ENCODE measurements around the gene CRYM.

Gene CRYM

DNA sequence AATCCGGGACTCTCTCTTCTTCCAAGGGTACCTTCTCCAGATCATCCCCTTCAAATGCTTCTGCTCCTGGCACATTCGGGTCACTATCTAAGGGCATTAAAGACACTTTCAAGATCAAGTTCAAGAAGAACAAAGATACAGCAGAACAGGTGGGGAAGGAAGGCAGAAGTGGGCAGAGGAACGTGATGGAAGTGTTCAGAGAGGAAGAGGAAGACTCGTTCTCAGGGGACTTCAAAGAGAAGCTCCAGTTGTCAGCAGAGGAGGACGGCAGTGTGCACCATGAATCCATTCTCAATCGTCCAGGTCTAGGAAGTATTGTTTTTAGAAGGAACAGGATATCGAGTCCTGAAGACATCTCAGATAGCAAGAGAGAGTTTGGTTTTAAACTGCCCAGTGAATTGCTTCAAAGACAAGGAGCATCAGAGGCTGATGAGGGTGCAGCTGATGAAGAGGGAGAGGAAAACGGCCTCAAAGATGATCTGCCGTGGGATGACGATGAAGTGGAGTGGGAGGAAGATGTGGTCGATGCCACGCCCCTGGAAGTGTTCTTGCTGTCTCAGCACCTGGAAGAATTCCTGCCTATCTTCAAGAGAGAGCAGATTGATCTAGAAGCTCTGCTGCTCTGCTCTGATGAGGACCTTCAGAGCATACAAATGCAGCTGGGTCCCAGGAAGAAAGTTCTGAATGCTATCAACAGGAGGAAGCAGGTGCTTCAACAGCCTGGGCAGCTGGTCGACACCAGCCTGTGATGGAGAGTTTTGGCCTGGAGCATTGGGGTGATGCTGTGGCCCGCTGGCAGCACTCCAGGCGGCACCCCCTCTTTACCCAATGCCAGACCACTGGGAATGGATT, 27.8 kb downstream of the CRYM start:
- TF ChIP-seq POLR2AphosphoS5 (IDR thresholded peaks at IDR 0.05; ENCODE audit: low read depth, low read length): no peak

DNA sequence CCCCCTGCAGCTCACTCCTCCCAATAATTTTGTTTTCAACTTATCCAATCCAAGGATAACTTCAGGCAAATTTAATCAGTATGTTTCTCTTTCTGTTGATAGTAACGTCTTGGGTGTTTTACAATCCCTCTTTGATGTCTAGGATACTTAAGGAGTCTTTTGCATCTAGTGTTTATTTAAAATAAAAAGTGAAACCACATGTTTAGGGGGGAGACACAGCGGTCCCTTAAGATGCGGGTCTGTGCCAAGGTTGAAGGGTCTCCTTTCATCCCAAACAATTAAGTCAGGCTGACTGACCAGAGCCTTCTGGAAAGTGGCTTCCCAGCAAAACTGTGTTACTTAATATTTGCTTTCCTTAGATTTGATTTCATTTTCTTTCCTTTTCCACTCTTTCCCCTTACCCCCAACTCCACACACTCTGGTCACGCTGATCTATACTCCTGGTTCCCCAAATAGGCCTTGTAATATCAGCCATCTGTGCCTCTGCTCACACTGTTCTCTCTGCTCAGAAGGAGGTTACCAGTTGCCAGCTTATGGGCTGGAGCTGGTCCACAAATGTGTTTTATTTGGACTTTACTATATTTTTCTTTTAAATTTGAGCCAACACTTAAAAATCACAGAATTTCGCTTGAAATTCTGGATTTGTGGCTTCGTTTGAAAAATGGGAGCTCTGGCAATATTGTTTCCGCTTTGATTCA, 33.4 kb downstream of the CRYM start:
- TF ChIP-seq SIN3A (IDR thresholded peaks at IDR 0.05; ENCODE audit: borderline replicate concordance, insufficient read depth, low read length): no peak
- no peak for TF ChIP-seq FOXP2 (optimal IDR thresholded peaks at IDR 0.05; ENCODE audit: borderline replicate concordance, extremely low read depth, extremely low read length, insufficient read depth)
- TF ChIP-seq, protein P1, sequence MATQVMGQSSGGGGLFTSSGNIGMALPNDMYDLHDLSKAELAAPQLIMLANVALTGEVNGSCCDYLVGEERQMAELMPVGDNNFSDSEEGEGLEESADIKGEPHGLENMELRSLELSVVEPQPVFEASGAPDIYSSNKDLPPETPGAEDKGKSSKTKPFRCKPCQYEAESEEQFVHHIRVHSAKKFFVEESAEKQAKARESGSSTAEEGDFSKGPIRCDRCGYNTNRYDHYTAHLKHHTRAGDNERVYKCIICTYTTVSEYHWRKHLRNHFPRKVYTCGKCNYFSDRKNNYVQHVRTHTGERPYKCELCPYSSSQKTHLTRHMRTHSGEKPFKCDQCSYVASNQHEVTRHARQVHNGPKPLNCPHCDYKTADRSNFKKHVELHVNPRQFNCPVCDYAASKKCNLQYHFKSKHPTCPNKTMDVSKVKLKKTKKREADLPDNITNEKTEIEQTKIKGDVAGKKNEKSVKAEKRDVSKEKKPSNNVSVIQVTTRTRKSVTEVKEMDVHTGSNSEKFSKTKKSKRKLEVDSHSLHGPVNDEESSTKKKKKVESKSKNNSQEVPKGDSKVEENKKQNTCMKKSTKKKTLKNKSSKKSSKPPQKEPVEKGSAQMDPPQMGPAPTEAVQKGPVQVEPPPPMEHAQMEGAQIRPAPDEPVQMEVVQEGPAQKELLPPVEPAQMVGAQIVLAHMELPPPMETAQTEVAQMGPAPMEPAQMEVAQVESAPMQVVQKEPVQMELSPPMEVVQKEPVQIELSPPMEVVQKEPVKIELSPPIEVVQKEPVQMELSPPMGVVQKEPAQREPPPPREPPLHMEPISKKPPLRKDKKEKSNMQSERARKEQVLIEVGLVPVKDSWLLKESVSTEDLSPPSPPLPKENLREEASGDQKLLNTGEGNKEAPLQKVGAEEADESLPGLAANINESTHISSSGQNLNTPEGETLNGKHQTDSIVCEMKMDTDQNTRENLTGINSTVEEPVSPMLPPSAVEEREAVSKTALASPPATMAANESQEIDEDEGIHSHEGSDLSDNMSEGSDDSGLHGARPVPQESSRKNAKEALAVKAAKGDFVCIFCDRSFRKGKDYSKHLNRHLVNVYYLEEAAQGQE (IDR thresholded peaks at IDR 0.05; ENCODE audit: insufficient read depth in 1 of 2, low read depth in 2 of 2, low read length in 2 of 2): no peak
- no peak for TF ChIP-seq POLR2AphosphoS5 (IDR thresholded peaks at IDR 0.05; ENCODE audit: low read depth, low read length)
- no peak for TF ChIP-seq TAF1 (IDR thresholded peaks at IDR 0.05; ENCODE audit: borderline replicate concordance, insufficient read depth, low read length)

- no peak for TF ChIP-seq FOXP2 (optimal IDR thresholded peaks at IDR 0.05; ENCODE audit: borderline replicate concordance, extremely low read depth, extremely low read length, insufficient read depth)
- no peak for TF ChIP-seq TAF1 (IDR thresholded peaks at IDR 0.05; ENCODE audit: borderline replicate concordance, insufficient read depth, low read length)
- TF ChIP-seq SIN3A (IDR thresholded peaks at IDR 0.05; ENCODE audit: borderline replicate concordance, insufficient read depth, low read length): no peak
- no peak for TF ChIP-seq POLR2AphosphoS5 (IDR thresholded peaks at IDR 0.05; ENCODE audit: low read depth, low read length)
- TF ChIP-seq, protein P1 (IDR thresholded peaks at IDR 0.05; ENCODE audit: insufficient read depth in 1 of 2, low read depth in 2 of 2, low read length in 2 of 2): no peak
Observed at GRCh38 chr16:21242756-21243155, 35.3 kb downstream of the CRYM start.

DNA sequence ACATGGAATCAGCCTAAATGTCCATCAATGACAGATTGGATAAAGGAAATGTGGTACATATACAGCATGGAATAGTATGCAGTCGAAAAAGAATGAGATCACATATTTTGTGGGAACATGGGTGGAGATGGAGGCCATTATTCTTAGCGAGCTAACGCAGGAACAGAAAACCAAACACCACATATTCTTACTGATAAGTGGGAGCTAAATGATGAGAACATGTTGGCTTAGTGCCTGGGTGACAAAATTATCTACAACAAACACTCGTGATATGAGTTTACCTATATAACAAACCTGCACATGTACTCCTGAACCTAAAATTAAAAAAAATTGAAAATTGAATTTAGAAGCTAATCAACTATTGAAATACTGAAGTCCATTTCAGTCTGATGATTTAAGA, 38.4 kb downstream of the CRYM start:
- no peak for TF ChIP-seq POLR2AphosphoS5 (IDR thresholded peaks at IDR 0.05; ENCODE audit: low read depth, low read length)
- TF ChIP-seq, protein P1 (IDR thresholded peaks at IDR 0.05; ENCODE audit: insufficient read depth in 1 of 2, low read depth in 2 of 2, low read length in 2 of 2): no peak
- TF ChIP-seq SIN3A (IDR thresholded peaks at IDR 0.05; ENCODE audit: borderline replicate concordance, insufficient read depth, low read length): no peak
- TF ChIP-seq FOXP2 (optimal IDR thresholded peaks at IDR 0.05; ENCODE audit: borderline replicate concordance, extremely low read depth, extremely low read length, insufficient read depth): no peak
- TF ChIP-seq TAF1 (IDR thresholded peaks at IDR 0.05; ENCODE audit: borderline replicate concordance, insufficient read depth, low read length): no peak

GRCh38 chr16:21236831-21237230, 41.3 kb downstream of the CRYM start:
- TF ChIP-seq TAF1 (IDR thresholded peaks at IDR 0.05; ENCODE audit: borderline replicate concordance, insufficient read depth, low read length): no peak
- TF ChIP-seq SIN3A (IDR thresholded peaks at IDR 0.05; ENCODE audit: borderline replicate concordance, insufficient read depth, low read length): no peak
- TF ChIP-seq, protein P1 (IDR thresholded peaks at IDR 0.05; ENCODE audit: insufficient read depth in 1 of 2, low read depth in 2 of 2, low read length in 2 of 2): no peak
- TF ChIP-seq FOXP2 (optimal IDR thresholded peaks at IDR 0.05; ENCODE audit: borderline replicate concordance, extremely low read depth, extremely low read length, insufficient read depth): no peak
- no peak for TF ChIP-seq POLR2AphosphoS5 (IDR thresholded peaks at IDR 0.05; ENCODE audit: low read depth, low read length)

All from PFSK-1 (cell line).